ENCODE measurements around the gene CDON.

The CDON gene, protein sequence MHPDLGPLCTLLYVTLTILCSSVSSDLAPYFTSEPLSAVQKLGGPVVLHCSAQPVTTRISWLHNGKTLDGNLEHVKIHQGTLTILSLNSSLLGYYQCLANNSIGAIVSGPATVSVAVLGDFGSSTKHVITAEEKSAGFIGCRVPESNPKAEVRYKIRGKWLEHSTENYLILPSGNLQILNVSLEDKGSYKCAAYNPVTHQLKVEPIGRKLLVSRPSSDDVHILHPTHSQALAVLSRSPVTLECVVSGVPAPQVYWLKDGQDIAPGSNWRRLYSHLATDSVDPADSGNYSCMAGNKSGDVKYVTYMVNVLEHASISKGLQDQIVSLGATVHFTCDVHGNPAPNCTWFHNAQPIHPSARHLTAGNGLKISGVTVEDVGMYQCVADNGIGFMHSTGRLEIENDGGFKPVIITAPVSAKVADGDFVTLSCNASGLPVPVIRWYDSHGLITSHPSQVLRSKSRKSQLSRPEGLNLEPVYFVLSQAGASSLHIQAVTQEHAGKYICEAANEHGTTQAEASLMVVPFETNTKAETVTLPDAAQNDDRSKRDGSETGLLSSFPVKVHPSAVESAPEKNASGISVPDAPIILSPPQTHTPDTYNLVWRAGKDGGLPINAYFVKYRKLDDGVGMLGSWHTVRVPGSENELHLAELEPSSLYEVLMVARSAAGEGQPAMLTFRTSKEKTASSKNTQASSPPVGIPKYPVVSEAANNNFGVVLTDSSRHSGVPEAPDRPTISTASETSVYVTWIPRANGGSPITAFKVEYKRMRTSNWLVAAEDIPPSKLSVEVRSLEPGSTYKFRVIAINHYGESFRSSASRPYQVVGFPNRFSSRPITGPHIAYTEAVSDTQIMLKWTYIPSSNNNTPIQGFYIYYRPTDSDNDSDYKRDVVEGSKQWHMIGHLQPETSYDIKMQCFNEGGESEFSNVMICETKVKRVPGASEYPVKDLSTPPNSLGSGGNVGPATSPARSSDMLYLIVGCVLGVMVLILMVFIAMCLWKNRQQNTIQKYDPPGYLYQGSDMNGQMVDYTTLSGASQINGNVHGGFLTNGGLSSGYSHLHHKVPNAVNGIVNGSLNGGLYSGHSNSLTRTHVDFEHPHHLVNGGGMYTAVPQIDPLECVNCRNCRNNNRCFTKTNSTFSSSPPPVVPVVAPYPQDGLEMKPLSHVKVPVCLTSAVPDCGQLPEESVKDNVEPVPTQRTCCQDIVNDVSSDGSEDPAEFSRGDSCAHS (N-terminal part only)

DNA sequence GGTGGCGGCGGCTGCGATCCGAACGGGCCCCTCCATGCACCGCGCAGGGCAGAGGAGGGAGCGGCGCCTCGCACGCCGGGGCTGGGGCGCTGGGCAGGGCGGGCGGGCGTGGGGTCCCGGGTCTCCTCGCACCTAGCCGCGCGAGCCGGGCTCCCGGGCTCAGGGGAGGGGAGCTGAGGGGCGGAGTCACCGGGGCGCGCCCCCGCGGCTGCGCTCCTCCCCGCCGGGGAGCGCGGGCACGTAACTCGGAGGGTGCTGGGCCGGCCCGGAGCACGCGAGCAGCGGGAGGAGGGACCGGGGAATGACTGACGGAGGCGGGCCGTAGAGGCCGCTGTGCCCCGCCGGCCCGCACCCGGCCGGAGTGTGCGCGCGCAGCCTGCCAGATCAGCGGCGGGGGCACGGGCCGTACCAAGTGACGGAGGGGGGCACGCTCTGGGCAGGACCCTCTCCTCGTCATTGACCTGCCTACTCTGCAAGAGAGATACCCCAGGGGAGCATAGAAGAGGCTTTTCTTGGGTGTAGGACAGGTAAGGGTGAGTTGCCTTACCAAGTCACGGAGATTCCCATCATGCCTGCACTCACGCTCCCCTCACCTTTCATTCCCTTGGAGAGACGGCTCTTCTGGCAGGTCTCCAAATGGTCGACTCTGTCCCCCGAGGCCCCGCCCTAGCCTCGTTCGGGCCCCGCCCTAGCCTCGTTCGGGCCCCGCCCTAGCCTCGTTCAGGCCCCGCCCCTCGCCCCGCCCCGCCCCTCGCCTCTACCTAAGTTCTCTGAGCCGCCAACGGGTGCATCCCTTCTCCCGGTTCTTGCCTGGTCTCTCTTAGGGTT, at the start of gene CDON:
TSS of gene CDON (minus strand) at position 188 of the 828 bp plus-strand sequence. CDS start 39,390 bp downstream, outside the sequence.
- peak; percentile 98 for DNase-seq (ENCODE audit: low read depth, low spot score)

DNA sequence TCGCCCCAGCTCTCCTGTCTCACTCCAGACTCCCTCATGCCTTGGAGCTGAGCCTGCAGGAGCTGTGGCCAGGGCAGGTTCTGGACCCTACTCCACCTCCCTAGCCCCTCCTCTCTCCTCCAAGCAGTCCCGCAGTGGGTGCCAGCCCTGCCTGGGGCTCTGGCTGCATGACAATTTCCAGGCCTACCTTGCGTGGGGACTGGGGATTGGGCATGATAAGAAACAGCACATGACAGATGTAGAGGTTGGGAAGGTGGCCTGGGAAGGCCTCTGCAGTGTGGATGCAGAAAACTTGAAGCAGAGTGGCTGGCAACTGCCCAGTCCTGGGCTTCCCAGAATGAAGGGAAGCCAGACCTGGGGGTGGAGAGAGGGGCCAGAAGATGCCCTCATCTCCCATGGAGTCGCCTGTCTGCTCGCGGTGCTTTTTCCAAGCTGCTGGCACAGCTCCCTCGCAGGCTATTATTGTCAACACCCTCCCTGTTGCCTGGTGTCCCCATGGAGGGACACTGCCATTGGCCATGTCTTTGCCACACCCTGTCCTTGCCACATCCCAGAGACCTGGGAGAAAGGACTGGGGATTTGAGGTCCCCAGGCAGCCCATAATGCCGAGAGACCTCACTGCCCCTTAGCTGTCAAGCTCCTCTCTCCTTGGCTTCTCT, 48.9 kb upstream of the CDON start:
- no peak for DNase-seq (ENCODE audit: low read depth, low spot score)

DNA sequence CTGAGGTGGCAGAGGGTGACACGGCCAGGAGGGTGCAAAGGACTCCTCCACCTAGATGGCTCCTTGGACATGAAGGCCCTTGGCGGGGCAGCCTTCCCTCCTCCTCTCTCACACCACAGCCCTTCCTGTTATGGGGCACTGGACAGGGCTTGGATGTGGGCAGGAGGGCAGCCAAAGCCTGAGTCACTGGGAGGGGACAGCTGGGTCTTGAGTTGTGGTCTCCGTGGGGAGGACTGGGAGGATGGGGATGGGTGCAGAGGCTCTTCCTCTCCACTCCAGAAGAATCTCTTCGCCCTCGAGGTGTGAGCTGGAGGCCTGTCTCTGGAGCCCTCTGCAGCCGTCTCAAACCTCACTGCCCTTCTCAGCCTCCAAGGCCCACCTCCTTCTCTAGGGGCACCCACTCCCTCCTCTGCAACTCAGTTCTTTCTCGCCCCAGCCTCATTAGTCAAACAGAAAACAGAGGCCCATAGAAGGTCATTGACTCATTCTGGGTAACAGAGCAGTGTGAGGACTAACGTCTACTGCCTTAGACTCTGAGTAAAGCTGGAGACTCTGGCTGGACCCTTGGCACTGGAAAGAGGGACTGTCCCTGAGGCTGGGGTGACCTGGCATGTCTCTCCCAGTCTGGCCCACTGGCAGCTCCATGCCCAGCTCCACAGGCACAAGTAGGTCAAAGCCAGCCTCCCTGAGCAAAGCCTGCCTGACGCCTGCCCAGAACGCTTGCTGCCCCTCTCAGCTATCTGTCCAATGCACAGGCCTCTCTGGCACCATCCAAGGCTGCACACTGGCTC, 47.5 kb upstream of the CDON start:
- DNase-seq (ENCODE audit: low read depth, low spot score): peak; percentile 72

DNA sequence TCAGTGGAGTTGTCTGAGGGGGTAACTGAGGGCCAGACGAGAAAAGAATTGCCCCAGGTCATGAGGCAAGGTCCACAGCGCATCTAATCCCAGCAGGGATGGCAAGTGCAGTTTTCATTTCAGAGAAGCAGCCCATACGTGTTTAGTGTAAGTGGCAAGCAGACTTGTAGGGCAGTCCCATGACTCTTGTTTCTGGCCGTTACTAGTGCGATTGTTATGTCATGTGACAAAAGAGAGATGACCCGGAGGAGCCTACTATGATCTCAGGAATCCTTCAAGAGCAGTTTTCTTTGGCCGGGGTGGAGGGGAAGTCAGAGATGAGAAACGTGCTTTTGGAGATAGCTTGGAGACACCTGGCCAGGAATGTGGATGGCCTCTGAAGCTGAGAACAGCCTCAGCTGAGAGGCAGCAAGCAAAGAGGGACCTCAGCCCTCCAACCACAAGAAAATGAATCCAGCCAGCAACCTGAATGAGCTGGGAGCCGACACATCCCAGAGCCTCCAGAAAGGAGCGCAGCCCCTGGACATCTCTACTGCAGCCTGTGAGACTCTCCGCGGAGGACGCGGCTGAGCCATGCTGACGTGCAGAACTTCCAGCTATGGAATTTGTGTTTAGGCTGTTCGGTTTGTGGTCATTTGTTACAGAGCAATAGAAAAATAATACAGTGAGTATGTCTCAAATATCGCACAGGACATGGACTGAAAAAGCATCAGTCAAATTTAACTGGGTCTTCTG, 44.1 kb upstream of the CDON start:
- no peak for DNase-seq (ENCODE audit: low read depth, low spot score)

DNA sequence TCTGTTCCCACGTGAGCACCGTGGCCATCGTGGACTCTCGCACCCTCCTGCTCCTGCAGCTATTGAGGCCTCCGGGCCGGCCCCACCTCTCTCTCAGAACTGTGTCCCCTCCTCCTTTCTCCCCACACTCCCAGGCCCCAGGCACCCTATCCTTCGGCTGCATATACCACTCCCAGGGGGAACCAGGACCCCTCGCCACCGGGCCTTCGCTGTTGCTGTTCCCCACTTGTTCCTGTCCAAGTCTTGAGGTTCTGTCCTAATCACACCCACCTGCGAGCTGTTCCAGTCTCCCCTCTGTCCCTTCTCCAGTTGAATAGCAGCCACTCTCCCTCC, 43.0 kb upstream of the CDON start:
- DNase-seq (ENCODE audit: low read depth, low spot score): no peak

DNA sequence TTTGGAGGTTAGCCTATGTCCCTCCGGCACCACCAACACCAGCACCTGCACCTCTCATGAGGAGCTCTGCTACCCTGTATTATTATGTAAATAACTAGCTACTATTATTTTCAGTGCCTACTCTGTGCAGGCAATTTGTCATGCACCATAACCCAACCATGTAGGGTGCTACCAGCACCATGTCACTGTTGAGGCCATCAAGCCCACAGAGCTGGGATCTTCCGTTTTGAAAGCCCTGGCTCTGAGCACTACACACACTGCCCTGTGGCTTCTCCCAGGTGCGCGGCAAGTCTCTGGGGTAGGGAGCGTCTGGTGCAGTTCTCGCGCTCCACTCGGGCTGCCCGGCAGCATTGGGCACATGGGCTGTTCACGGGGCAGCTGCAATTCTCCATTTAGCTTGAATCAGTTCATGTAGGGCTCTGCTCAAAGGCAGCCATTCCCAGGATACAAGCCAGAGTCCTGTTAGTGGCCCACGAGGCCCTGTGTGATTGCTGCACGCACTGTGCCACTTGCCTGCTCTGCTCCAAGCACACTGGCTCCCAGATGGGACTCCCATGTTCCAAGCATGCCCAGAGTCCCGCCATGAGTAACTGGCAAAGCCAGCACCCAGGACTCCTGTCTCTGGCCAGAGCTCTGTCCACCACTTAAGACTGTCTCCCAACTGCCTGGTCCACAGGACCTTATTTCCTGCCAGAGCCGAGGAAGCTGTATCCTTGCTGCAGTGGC, 42.5 kb upstream of the CDON start:
- DNase-seq (ENCODE audit: low read depth, low spot score): no peak

DNA sequence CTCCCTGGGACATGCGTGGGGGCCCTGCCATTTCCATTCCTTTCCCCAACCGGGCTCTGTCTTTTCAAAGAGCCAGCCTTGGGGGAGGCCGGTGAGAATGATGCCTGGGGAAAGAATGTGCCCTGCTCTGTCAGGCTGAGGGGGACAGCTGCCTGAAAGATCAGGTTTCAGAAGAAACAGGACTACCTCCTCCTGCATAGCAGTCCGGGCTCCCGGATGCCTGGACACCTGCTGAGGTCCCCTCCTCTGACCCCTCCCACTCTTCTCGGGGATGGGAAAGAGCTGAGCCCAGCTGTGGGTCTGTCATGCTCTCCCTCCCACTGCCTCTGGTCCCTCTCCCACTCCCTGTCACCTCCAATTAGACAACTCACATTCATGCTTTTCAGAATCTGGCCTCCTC, 41.8 kb upstream of the CDON start:
- DNase-seq (ENCODE audit: low read depth, low spot score): no peak

DNA sequence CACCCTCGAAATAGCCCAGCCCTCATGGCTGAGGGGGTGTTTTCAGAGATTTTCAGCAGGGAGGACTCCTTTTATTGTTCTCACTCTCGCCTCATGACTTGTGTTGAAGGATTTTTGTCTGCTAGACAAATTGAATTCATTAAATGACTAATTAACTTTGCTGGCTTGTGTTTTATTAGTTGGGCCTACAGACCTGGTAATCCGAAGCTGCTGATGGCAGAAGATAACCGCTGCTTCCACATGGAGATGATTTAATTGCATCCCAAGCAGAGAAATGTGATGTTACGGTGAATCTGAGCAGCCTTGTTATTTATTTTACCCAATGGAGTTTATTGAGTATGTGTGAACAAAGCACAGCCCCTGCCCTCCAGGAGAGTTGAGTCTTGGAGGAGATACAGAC, 40.5 kb upstream of the CDON start:
- no peak for DNase-seq (ENCODE audit: low read depth, low spot score)

DNA sequence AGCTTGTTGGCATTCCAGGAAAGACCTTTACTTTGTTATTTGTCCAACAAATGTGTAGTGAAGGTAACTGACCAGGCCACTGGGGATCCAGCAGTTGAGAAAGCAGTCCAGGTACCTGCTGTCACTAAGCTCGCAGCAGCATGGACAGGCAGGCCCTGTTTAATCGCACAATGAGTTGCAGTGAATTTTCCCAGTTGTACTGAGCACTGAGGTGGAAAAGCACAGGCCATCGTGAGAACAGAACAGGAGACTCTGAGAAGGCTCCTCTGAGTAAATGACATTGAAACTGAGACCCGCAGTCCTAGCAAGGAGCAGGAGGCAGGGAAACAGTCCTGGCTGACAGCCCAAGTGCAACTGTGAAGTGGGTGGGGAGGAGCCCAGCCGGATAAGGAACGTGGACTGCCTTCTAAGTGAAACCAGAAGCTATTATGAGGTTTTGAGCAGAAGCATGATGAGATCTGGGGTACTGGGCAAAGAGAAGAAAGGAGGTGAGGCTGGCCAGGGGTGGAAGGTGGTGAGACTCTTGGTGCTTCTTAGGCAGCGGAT, 39.8 kb upstream of the CDON start:
- DNase-seq (ENCODE audit: low read depth, low spot score): peak; percentile 81

DNA sequence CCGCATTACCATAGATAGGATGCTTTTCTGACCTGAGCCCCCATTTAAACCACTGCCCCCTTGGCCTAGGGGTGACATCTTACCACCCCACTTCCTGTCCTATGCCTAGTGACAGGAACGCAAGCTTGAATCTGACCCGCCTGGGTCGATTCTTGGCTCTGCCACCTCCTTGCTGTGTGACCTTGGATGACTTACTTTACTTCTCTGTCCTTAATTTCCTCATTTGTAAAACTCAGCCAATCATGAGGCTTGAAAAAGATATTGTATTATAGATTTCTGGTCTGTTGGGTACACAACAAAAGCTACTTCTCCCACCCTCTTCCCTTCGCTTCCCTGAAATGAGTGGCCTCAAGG, 39.2 kb upstream of the CDON start:
- no peak for DNase-seq (ENCODE audit: low read depth, low spot score)

DNA sequence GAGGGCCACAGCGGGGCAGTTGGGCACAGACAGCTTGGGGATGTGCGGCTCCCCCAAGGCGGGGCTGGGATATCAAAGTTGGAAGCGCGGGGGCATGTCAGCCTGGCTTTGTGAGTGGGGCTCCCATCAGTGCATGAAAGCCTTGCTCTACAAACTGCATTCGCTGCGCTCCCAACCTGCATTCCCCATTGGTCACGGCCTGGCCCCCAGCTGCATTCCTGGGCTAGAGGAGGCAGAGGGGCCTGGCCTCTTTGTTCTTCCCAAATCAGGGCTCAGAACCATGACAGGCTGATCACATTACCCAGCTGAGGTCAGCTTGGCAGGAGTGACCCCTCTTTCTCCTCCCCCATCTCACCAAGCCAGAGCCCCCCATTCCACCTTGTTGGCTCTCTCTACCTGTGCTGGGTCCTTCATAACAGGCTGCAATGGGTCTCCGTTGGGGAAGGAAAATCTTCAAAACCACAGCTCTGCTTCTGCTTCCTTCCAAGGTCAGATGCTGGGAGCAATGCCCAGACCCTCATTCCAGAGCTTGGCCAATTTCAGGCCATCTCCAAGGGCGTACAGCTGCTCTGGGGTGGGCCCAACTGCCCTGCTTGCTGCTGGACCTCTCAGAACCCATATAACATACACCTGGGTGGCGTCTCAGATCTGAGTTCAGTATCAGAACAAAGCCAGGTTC, 38.7 kb upstream of the CDON start:
- DNase-seq (ENCODE audit: low read depth, low spot score): no peak

DNA sequence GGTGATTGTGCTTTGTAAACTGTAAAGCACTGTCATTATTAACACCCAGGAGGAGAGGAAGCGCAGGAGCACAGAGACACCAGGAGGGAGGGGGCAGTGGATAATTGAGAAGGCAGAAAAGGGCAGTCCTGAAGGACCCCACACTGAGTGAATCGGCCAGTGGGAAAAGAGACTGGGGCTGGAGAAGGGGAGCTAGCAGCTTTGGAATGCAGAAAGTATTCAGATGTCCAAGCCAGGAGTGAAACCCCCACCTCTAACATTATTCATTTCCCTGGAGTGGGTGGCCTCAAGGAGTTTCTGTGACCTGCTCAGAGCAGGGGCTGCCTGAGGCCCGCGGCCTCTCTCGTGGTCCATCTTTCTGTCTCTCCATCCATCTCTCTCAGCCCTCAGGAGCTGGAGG, 38.0 kb upstream of the CDON start:
- no peak for DNase-seq (ENCODE audit: low read depth, low spot score)

DNA sequence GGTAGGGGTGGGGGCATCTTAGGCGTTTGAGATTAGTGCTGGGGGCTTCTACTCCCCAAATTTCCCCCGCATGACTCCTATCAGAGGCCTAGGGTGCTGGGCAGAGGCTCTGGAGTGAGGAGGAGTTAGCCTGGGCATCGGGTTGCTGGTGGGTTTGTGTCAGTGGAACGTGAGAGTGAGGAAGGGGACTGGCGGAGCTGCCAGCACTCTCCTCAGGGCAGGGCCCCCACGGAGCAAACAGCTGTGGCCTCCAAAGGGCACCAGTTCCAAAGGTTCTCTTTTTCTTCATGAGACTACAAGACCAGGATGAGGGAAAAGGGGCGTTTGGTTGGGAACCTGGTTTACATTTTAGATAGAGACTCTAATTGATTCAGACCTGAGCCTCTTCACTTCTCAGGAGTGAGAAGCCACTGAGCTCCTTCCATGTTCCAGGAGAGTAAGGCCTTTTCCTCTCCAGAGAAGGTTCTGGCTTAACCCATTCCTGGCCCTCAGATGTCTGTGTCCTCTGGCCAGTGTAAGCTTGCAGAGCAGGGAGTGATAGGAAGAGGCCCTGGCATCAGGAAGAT, 35.6 kb upstream of the CDON start:
- DNase-seq (ENCODE audit: low read depth, low spot score): no peak

DNA sequence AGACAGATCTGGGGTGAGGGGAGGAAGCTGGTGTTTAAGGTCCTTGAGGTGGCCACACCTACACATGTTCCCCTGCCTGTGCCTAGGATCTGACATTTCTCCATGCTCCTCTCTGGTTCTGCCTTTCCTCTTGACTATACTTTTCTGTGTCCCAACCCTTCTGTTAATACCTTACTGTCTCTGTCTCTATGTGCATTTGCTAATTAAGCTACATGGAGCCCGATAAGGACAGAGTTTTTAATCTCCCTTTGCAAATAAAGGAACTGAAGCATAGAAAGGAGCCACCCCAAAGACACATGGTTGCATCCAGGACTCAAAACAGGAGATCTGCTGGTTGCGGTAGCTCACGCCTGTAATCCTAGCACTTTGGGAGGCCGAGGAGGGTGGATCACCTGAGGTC, 33.1 kb upstream of the CDON start:
- no peak for DNase-seq (ENCODE audit: low read depth, low spot score)

DNA sequence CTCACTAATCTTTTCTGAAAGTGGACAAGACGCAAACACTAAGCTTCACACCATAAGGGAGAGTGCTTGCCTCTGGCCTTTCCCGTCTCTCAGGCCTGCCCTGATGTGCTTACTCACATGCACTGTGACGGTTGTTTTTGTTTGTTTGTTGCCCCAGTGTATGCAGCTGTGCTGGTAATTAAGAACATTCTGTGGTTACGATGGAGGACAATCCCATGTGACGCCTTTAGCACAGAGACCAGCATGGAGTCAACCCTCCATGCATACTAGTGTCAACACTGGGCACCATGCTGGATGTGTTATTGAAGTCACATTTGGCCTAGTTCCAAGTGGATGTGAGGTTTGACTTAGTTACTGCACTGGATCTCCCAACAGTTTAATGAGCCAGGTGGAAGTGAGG, 27.8 kb upstream of the CDON start:
- DNase-seq (ENCODE audit: low read depth, low spot score): no peak

DNA sequence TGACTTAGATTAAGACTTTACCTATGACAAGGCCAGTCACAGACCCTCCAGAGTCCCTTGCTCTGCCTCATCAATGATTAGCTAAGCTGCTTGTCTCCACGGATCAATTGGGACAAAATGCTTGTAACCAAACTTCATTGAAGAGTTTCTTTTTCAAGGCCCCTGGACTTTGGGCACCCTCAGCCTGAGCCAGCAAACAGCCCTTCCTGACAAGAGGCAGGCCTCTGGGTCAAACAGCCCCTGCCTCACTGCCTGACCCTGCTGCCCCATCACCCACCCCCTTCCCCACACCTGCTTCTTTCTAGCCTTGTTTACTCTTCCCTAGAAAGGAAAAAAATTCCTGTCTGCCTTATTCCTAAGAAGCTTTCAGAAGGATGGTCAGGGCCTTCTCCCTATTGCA, 26.3 kb upstream of the CDON start:
- no peak for DNase-seq (ENCODE audit: low read depth, low spot score)

DNA sequence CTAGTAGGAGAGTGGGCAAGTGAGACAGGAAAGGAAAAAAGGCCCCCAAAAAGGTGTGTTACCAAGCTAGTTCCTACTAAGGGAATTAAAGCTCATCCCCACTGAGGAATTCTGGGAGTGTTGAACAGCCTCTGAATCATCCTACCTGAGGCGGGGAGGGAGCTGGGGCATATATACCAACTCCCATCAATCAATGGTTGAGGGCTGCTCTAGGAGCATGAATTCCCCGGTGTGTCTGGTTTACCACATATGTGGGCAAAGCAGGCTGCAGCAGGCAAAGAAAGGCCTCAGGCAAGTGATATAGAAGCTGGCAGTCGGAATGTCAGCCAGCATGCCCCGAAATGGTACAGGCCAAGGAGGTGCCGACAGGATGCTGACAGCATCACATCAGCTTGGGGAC, 23.6 kb upstream of the CDON start:
- DNase-seq (ENCODE audit: low read depth, low spot score): no peak

DNA sequence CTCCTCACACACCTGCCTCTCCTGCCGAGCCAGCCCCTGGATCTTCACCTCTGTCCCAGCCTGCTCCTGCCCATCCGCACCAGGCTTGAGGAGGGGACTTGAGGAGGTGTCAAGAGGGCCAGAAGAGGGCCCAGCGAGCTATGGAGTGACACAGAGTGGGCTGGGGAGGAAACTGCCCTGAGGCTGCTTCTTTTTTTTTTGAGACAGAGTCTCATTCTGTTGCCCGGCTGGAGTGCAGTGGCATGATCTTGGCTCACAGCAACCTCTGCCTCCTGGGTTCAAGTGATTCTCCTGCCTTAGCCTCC, 21.9 kb upstream of the CDON start:
- no peak for DNase-seq (ENCODE audit: low read depth, low spot score)
